ENCODE measurements around the gene RPS10. TPM values are rescaled to one million over a fixed set of nuclear protein-coding genes. Genes with fewer than 3 reads are reported as not detected.
A peak's percentile ranks its signal among the peaks of the same experiment; 100 is the strongest.

RPS10 gene
- total RNA-seq, 4 donors from 2014 or later = 1,548 to 3,114 (median 2,536) TPM

DNA sequence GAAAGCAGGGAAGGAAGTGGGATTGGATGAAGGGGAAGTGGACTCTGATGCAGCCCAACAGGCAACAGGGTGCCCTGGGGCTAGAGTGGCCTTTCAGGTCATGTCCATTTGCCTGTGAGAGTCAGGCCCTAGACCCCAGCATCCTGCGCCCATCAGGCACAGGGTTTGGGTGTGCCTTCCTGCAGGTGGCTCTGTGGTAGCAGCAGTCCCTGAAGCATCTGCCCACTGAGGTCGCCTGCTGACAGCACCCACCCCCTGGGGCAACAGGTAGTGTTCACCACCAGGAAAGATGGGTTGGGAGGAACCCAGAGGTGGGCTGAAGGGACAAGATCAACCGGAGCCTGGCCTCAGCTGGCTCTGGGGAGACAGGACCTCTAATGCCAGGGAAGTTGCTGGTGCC, 43.6 kb upstream of the RPS10 start:
- Histone ChIP-seq H3K4me3 (replicated peaks in 1 of 3) (no peak overlapping the region), H3K4me1 (peaks cover 0 to 12% of the 10 kb centered on the region in 2 donors), H3K36me3 (no peaks in the 10 kb centered on the region), H3K9me3 (no peaks in the 10 kb centered on the region), H3K27ac (no peak overlapping the region), H3K27me3 (no peaks in the 10 kb centered on the region)
- no peak for TF ChIP-seq POLR2A (IDR thresholded peaks at IDR 0.05)
- TF ChIP-seq, protein P1, sequence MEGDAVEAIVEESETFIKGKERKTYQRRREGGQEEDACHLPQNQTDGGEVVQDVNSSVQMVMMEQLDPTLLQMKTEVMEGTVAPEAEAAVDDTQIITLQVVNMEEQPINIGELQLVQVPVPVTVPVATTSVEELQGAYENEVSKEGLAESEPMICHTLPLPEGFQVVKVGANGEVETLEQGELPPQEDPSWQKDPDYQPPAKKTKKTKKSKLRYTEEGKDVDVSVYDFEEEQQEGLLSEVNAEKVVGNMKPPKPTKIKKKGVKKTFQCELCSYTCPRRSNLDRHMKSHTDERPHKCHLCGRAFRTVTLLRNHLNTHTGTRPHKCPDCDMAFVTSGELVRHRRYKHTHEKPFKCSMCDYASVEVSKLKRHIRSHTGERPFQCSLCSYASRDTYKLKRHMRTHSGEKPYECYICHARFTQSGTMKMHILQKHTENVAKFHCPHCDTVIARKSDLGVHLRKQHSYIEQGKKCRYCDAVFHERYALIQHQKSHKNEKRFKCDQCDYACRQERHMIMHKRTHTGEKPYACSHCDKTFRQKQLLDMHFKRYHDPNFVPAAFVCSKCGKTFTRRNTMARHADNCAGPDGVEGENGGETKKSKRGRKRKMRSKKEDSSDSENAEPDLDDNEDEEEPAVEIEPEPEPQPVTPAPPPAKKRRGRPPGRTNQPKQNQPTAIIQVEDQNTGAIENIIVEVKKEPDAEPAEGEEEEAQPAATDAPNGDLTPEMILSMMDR (IDR thresholded peaks at IDR 0.05) = no peak
- WGBS, 2 donors = 67 to 85% methylated on average over 2 to 3 of the region's 3 CpGs
- no peak for DNase-seq
- intact Hi-C loops (cut with DNase I) = no loop called here

DNA sequence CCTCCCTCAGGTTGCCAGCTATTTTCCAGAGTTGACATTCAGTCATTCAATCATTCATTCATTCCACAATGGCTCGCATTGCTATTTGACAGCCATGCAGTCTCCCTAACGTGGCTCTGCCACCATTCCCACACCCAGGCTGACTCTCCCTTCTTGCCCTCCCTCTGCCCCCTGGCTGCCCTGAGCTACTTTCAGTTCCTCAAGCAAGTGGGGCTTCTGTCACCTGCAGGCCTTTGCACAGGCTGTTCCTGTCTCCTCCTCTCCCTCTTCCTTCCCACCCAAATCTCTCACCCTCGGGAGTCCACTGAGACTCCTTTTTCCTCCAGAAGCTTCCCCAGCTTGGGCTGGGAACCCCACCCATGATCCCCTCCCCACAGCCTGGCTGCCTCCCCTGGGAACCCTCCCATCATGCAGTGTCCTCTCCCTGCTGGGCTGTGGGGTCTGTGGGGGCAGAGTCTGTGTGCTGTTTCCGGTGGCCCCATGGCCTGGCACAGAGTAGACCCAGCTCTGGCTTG, 42.6 kb upstream of the RPS10 start:
- H3K9me3 ChIP-seq = no peaks in the 10 kb centered on the region
- H3K36me3 ChIP-seq = no peaks in the 10 kb centered on the region
- TF ChIP-seq POLR2A (IDR thresholded peaks at IDR 0.05) = no peak
- 86 to 89% methylated on average over 4 of the region's 4 CpGs for WGBS, 2 donors
- no peaks in the 10 kb centered on the region for H3K27me3 ChIP-seq
- H3K4me1 ChIP-seq = peaks cover 0 to 12% of the 10 kb centered on the region in 2 donors
- H3K27ac ChIP-seq = no peak overlapping the region
- H3K4me3 ChIP-seq (replicated peaks in 1 of 3) = no peak overlapping the region
- DNase-seq = no peak
- intact Hi-C loops (cut with DNase I) = no loop called here

DNA sequence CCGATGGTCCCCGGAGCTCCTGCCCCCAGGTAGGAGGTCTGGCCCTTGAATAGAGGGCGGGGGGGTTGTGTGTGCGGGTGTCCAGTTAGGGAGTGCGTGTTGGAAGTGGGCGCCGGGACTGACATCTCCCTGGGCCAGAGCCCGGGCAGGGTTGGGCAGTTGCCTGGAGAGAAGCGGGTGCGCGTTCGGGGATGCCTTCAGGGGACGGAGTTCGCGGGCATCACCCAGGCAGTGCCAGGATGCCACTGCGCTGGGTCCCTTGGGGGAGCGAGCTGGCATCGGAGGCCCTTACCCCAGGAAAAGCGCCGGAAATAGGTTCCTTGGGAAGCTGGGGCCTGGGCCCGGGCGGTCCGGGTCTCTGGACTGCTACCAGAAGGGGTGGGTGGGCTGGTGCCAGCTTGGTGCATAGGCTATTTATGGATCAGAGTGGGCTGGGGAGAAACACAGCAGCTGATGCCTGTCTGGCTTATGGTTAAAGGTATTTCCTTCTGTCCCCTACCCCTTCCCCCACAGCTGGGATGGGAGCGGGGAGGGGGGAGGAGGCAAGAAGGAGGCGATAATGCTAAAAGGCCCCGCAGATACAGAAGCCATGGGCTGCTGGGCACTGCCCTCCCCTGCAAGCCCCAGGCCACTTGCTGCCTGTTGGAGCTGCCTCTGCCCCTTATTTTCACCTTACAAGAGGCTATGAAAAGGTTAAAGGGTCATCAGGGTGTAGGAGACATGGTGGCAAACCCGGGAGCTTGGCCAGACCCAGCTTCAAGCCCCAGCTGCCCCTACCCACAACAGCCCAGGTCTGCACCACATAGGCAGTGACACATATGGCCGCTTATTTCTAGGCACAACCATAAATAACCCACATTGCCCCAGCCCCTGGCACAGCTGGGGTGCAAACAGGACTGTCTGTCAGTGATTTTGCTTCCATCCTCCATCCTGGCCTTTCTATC, 40.6 kb upstream of the RPS10 start:
- H3K4me3 ChIP-seq (replicated peaks in 1 of 3) = peak overlapping the region in 1 of 3 donors; percentile 23
- intact Hi-C loops (cut with DNase I) = no loop called here
- TF ChIP-seq, protein P1 (IDR thresholded peaks at IDR 0.05) = no peak
- TF ChIP-seq POLR2A (IDR thresholded peaks at IDR 0.05) = no peak
- no peaks in the 10 kb centered on the region for H3K27me3 ChIP-seq
- peaks cover 4 to 12% of the 10 kb centered on the region in 2 donors for H3K4me1 ChIP-seq
- 51 to 71% methylated on average over 6 to 7 of the region's 28 CpGs for WGBS, 2 donors
- no peaks in the 10 kb centered on the region for H3K36me3 ChIP-seq
- H3K27ac ChIP-seq = no peak overlapping the region
- DNase-seq = no peak
- H3K9me3 ChIP-seq = no peaks in the 10 kb centered on the region

DNA sequence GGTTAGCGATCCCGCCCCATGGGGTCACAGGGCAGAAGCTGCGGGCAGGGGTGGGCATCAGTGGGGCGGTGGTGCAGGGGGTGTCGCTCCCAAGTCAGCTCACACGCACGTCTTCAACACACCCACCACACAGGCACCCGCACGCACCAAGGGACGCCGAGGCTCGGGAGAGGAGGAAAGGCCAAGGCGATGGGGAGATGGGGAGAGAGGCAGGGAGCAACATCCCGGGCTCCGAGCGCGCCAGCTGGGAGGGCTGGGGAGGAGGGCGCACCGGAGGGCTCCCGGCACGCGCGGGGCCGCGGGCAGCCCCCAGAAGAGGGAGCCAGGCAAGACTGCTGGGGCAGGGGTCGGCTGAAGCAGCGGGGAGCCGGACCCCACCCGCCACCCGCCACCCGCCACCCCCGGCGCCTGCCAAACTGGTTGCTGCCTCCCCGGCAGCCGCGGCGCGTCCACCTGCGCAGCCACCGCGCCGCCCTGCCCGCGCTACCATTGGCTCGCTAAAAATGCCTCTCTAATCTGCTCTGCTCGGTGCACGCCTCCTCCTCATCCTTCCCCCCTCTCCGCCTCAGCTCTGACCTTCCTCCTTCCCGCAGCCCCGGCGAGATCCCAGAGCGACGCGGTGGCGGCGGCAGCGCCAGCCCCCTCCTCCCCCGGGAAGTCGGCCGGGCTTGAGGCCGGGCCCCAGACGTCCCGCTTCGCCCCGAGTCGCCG, 39.8 kb upstream of the RPS10 start, which contains the start of gene PACSIN1:
PACSIN1 (plus strand) TSS at position 546 of the 711 bp plus-strand sequence. CDS start 60,230 bp downstream, outside the sequence.
- Histone ChIP-seq H3K4me1 (peaks cover 4 to 12% of the 10 kb centered on the region in 2 donors), H3K9me3 (no peaks in the 10 kb centered on the region), H3K27ac (no peak within 1 kb of the TSS), H3K4me3 (replicated peaks in 1 of 3) (peak within 1 kb of the TSS in 1 of 3 donors; percentile 23), H3K27me3 (no peaks in the 10 kb centered on the region), H3K36me3 (no peaks in the 10 kb centered on the region)
- TF ChIP-seq, protein P1 (IDR thresholded peaks at IDR 0.05) = no peak
- no peak for TF ChIP-seq POLR2A (IDR thresholded peaks at IDR 0.05)
- DNase-seq = peak; percentile 39 to 41
- 4 to 5% methylated on average over 12 to 53 of the region's 67 CpGs for WGBS, 2 donors
- intact Hi-C loops (cut with DNase I) = no loop called here

DNA sequence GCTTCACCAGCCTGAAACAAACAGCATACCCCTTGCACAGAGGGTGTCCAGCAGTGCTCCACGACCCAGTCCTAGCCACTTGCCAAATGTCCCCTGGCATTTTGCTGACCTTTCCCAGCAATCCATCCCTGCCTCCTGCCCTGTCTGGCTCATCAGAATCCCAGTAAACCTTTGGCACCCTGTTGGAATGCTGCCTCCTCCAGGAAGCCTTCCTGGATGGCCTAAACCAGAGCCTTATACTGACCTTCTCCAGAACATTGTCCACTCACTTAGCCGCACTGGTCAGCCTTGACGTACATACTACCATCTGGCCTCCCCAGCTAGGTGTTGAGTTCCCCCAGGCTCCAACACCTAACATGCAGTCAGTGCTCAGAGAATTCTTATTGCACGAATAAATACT, 38.0 kb upstream of the RPS10 start:
- WGBS, 2 donors = 49 to 67% methylated on average over 4 of the region's 4 CpGs
- intact Hi-C loops (cut with DNase I) = no loop called here
- Histone ChIP-seq H3K4me3 (replicated peaks in 1 of 3) (no peak overlapping the region), H3K4me1 (peaks cover 4 to 12% of the 10 kb centered on the region in 2 donors), H3K27me3 (no peaks in the 10 kb centered on the region), H3K27ac (no peak overlapping the region), H3K9me3 (no peaks in the 10 kb centered on the region), H3K36me3 (no peaks in the 10 kb centered on the region)
- no peak for DNase-seq
- TF ChIP-seq, protein P1 (IDR thresholded peaks at IDR 0.05) = no peak
- no peak for TF ChIP-seq POLR2A (IDR thresholded peaks at IDR 0.05)
